Esophagus muscularis mucosa (tissue), 4 donors: ENCODE results near the gene PREX1.

ENCODE experiments used
- CTCF ChIP-seq, 3 experiments: fragments of 200-600 bp in 2 of 3; fragments of 450-650 bp in 1 of 3; sonication (generic) in 2 of 3; IDR thresholded peaks; one replicate each; pipeline ENCODE4 v1.5.1; 2017 to 2019; ENCODE audit warnings: antibody characterized with exemption in 3 of 3, mild to moderate bottlenecking in 2 of 3, moderate library complexity in 1 of 3
- EP300 ChIP-seq: sonication (generic); formaldehyde crosslinking; IDR thresholded peaks from one replicate; pipeline ENCODE4 v1.6.1; 2017; ENCODE audit warnings: antibody characterized with exemption
- POLR2A ChIP-seq: fragments of 450-650 bp; IDR thresholded peaks from one replicate; pipeline ENCODE4 v1.6.1; 2017; ENCODE audit warnings: antibody characterized with exemption, moderate library complexity, mild to moderate bottlenecking, low read depth
- POLR2AphosphoS5 ChIP-seq, 2 donors: sonication (generic); formaldehyde crosslinking; IDR thresholded peaks; one replicate each; pipeline ENCODE4 v1.6.1; 2017; ENCODE audit warnings: antibody characterized with exemption in 2 of 2

DNA sequence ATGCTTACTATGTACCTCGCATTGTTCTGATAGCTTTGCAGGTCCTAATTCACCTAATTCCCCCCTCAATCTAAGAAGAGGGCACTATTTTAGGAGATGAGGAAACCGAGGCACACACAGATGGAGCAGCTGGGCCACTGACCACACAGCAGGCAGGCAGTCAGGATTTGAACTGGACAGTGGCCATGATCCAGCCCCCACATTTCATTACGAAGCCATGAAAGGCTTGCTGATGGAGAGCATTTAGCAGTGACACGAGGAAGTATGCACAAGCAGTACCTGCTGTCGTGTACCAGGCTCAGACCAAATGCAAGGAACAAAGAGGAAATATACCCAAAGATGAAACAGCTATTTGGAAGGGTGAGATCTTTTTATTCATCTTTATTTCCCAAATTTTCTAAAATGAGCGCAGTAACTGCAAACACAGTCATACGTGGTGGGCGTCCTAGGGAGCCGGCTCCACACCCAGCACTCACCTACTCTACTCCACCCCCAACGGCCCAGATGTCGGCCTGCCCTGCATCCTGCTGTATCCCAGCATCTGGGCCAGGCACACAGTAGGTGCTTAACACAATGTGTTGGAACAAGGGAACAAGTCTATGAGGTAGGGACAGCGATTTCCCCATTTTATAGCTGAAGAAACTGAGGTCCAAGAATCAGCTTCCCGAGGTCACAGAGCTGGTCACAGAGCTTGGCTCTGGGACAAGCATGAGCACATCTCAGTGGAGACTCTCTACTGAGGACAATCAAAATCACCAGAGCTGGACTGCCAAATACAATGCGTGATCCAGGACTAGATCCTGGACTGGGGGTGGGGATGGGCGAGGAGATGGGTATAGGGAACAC is 15.0 kb downstream of the PREX1 start:
- TF ChIP-seq CTCF (IDR thresholded peaks at IDR 0.05) (no peak), POLR2AphosphoS5 (IDR thresholded peaks at IDR 0.05) (no peak), POLR2A (no peak), EP300 (no peak)
